ENCODE measurements around the gene DPEP2. TPM values are rescaled to one million over a fixed set of nuclear protein-coding genes. Genes with fewer than 3 reads are reported as not detected.

The DPEP2 gene
- total RNA-seq, 6 experiments from 2014 or later = not detected

GRCh38 chr16:67961551-67961957 lies 37.7 kb downstream of the DPEP2 start:
- Mint-ChIP-seq H3K36me3 (ENCODE audit: low read depth) (peaks cover 52% of the 10 kb centered on the region), H3K4me1 (ENCODE audit: low read depth) (peaks cover 67% of the 10 kb centered on the region), H3K27ac (no peak overlapping the region), H3K27me3 (ENCODE audit: insufficient read depth) (peaks cover 3% of the 10 kb centered on the region; the same call in 1 of the 2 replicates), H3K4me3 (no peak overlapping the region), H3K9me3 (no peaks in the 10 kb centered on the region)
- DNase-seq = no peak
- no peak for TF ChIP-seq CTCF (IDR thresholded peaks at IDR 0.05)

- Mint-ChIP-seq H3K4me3 (peak overlapping the region; percentile 56), H3K27ac (peak overlapping the region; percentile 70), H3K4me1 (ENCODE audit: low read depth) (peaks cover 49% of the 10 kb centered on the region), H3K36me3 (ENCODE audit: low read depth) (peaks cover 37% of the 10 kb centered on the region), H3K9me3 (no peaks in the 10 kb centered on the region), H3K27me3 (ENCODE audit: insufficient read depth) (peaks cover 3% of the 10 kb centered on the region; the same call in 1 of the 2 replicates)
- DNase-seq = peak; percentile 46
- no peak for TF ChIP-seq CTCF (IDR thresholded peaks at IDR 0.05)
Observed at GRCh38 chr16:67959536-67960329, 39.6 kb downstream of the DPEP2 start.

GRCh38 chr16:67957622-67958021 lies 41.7 kb downstream of the DPEP2 start:
- Mint-ChIP-seq H3K36me3 (ENCODE audit: low read depth) (peaks cover 37% of the 10 kb centered on the region), H3K27me3 (ENCODE audit: insufficient read depth) (no peaks in the 10 kb centered on the region), H3K27ac (no peak overlapping the region), H3K4me1 (ENCODE audit: low read depth) (peaks cover 37% of the 10 kb centered on the region), H3K4me3 (no peak overlapping the region), H3K9me3 (no peaks in the 10 kb centered on the region)
- no peak for TF ChIP-seq CTCF (IDR thresholded peaks at IDR 0.05)
- DNase-seq = no peak

GRCh38 chr16:67954421-67955196 lies 44.7 kb downstream of the DPEP2 start:
- no peak overlapping the region for H3K27ac Mint-ChIP-seq
- TF ChIP-seq CTCF (IDR thresholded peaks at IDR 0.05) = no peak
- H3K4me1 Mint-ChIP-seq (ENCODE audit: low read depth) = peaks cover 10% of the 10 kb centered on the region
- H3K36me3 Mint-ChIP-seq (ENCODE audit: low read depth) = peaks cover 27% of the 10 kb centered on the region
- no peak overlapping the region for H3K4me3 Mint-ChIP-seq
- no peak for DNase-seq
- H3K9me3 Mint-ChIP-seq = no peaks in the 10 kb centered on the region
- H3K27me3 Mint-ChIP-seq (ENCODE audit: insufficient read depth) = no peaks in the 10 kb centered on the region; the same call in 1 of the 2 replicates

- H3K27ac Mint-ChIP-seq = no peak overlapping the region
- H3K9me3 Mint-ChIP-seq = no peaks in the 10 kb centered on the region
- peaks cover 27% of the 10 kb centered on the region for H3K36me3 Mint-ChIP-seq (ENCODE audit: low read depth)
- H3K4me3 Mint-ChIP-seq = no peak overlapping the region
- no peaks in the 10 kb centered on the region; the same call in 1 of the 2 replicates for H3K27me3 Mint-ChIP-seq (ENCODE audit: insufficient read depth)
- DNase-seq = no peak
- peaks cover 2% of the 10 kb centered on the region for H3K4me1 Mint-ChIP-seq (ENCODE audit: low read depth)
- no peak for TF ChIP-seq CTCF (IDR thresholded peaks at IDR 0.05)
Observed at GRCh38 chr16:67953641-67954375, 45.5 kb downstream of the DPEP2 start.

All from HFFc6 (cell line).